Activated CD8-positive, alpha-beta memory T cell treated with anti-CD3 and anti-CD28 coated beads, Interleukin-2, amount 50 U/mL, for 48 hours (primary cell): Measurements from ENCODE around the gene HLA-C.
"Not testable (repeated sequence)": the region's sequence is repeated elsewhere in the genome, so short reads cannot be mapped to it uniquely, and the experiment has no call there.

Experiments used
- DNase-seq: peaks from one replicate; pipeline ENCODE4 v3.0.0-alpha.2; 2020

Gene HLA-C

DNA sequence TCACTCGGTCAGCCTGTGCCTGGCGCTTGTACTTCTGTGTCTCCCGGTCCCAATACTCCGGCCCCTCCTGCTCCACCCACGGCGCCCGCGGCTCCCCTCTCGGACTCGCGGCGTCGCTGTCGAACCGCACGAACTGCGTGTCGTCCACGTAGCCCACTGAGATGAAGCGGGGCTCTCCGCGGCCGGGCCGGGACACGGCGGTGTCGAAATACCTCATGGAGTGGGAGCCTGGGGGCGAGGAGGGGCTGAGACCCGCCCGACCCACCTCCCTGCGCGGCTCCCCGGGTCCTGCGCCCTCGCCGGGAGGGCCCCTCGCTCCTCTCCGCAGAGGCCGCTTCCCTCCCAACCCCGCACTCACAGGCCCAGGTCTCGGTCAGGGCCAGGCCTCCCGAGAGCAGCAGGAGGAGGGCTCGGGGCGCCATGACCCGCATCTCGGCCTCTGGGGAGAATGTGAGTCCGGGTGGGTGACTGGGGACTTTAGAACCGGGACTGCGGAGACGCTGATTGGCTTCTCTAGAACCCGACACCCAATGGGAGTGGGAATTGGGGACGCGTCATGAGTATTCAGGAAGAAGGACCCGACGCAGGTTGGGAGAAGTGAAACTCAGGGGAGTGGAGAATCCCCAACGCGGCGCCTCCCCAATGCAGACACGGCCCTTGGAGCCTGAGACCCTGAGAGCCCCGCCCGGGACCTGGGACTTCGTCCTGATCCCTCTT lies at the start of gene HLA-C:
Gene HLA-C (minus strand): TSS at position 452 of the 717 bp plus-strand sequence. CDS start 21 bp downstream, at position 431.
- DNase-seq, result peak; percentile 89

DNA sequence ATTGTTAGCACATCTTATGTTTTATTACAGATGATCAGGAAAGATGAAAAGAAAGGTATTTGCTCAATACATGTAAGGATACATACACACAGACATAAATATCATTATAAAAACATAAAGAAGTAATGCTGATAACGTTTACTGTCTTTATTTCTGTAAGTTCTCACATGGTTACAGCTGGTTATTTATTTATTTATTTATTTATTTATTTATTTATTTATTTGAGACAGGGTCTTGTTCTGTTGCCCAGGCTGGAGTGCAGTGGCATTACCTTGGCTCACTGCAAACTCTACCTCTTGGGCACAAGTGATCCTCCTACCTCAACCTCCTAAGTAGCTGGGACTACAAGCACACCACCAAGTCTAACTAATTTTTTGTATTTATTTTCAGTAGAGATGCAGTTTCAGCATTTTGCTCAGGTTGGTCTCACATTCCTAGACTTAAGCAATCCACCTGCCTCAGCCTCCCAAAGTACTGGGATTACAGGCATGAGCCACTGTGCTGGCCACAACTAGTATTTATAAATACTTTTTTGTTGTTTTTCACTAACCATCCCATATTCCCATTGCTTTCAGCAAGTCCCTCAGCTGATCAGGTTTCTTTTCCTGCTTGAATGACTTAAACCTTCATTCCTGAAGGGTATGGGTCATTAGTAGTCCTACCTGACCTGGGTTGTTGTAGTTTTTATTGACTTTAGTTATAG lies 49.3 kb upstream of the HLA-C start:
- no peak for DNase-seq

DNA sequence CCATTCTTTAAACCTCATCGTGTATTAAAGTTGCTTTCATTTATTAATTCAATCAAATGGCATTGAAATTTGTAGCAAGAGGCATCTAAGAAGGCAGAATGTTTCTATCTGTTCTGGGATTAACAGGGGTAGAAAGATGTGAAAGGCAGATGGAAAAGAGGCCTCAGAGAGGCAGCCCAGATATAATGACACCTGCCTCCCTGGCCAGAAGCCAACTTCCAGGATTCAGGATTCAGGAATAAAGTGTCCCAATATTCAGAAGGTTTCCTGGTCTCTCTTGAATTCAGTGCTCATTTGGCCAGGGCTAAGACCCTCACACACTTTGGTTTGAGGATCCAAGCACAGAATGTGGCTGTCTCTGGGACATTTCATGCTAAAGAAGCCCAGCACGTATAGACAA lies 45.1 kb upstream of the HLA-C start:
- no peak for DNase-seq

DNA sequence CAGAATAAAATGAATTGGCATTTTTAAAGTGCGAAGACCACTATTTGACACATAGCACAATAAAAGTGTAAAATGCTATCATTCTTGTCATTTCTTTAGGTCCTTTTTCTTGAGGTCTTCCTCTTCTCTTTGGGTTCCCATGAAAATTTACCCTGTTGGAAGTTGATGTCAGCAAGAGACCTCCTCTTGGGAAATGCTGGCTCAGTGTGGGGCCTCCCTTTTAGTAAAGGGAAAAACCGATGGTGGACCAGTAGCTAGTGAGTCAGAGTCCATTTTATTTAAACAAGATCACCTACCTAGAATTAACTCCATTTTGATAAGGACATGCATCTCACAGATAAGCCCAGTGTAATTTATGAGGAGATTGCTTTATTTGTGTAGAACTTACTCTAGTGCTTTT lies 37.7 kb upstream of the HLA-C start:
- DNase-seq, result no peak

DNA sequence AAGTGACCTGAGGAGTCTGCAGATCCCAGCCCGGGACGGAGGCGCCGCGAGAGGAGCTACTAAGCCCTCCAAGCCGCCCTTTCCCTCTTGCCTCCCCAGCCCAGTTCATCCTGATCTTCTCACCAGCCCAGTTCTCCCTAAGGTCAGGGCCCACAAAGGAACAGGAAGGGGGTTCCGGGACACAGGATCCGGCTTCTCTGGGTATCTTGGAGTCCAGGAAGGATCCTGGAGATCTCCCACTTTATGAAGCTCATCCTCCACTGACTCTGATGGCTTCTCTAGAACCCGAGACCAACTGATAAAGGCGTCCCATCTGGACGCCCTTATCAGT lies 36.9 kb upstream of the HLA-C start:
- no peak for DNase-seq

DNA sequence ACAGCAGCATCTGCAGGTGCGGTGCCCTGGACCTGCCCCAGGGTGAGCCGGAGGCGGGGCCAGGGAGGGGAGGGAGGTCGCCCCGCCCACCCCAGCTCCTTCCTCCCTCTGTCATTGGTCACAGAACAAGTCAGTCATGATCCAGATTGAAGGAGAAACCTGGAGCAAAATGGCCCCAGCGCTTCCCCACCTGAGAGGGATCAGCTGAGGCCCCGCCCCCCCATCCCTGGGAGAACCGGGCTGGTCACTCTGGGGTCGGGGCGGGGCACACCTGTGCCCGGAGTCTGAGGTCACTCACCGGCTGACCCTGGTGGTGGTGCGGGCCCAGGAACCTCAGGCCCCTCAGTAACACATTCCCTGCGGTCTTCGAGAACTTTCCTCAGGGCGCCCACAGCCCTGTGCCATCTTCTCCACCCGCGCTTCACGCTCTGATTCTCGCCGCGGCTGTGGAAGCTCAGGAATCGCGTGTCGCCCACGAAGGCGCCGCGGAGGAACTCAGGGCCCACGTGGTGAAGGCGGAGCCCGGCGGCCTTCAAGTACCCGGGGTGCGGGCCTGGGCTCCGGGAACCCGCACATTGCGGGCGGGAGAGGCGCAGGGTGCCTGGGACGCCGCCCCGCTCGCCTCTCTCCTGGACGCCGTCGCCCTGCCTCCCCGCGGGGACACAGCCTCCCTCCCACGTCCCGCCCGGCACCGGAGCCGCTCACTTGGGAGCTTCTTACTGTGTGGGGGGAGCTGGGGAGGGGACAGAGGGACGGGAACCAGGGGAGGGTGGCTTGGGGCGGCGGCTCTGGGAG lies 36.4 kb upstream of the HLA-C start:
- peak; percentile 73 for DNase-seq

DNA sequence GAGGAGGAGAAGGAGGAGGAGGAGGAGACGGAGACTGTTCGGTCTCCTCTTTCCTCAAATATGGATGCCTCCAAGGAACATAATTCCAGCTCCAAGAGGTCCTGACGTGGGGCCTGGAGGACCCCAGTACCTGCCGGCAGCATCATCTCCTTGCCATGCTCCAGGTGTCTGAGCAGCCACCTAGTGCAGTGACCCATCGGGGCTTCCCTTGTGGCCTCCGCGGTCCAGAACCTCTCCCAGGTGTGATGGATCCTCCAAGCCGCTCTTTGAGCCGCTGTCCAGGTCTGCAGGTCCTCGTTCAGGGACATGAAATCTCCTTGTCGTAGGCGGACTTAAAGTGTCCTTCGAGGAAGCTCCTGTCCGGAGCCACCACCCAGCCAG lies 35.8 kb upstream of the HLA-C start:
- no peak for DNase-seq

DNA sequence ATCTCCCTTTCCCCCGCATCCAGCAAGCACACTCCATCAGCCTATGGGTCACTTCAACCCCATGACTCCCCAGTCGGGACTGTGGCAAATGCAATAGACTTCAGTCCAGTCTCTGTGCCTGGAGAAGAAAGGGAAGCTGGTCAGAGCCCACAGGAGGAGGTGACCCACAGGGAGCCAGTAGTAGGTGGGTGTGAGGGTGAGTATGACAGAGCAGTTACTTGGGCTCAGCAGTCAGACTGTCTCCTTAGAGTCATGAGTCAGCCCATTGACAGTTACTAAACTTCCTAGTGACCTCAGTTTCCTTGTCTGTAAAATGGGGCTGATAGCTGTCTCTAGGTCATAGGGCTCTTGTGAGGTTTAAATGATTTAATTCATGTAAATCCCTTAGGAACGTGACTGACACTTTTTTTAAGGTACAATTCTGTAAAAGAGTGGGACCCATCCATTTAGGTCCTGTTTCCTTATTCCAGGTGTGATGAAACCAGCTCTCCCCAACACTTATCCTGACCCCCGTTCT lies 33.9 kb upstream of the HLA-C start:
- DNase-seq, result no peak

DNA sequence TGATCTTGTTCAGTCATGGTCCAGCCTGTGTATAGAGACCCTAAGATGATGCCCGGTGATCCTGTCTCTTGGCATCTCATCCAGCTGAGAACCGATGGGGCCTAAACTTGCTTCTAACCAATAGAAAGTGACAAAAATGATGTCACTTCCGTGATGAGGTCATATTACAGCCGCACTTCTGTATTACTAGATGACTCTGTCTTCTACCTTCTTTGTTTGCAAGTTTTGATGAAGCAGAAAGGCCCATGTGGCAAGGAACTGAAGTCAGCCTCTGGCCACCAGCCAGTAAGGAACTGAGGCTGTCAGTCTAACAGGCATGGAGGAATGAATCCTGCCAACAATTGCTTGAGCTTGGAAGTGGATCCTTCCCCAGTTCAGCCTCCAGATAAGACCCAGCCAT lies 32.8 kb upstream of the HLA-C start:
- DNase-seq, result no peak

DNA sequence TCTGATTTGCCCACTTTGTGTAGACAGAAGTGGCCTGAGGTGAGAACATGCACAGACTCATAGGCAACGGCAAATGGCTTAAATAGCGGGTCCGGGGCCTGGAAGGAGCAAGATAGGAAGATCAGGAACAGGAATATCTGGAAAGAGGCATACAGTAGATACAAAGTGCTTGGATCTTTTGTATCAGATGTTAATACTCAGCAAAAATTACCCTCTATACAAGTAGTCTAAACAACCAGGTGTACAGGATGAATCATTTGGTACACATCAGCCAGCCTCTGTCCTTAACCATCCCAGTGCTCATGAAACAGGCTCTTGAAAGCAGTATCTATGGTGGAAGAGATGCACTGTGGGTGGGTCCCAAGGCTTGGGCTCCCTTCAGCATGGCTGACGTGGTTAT lies 28.9 kb upstream of the HLA-C start:
- DNase-seq, result no peak

DNA sequence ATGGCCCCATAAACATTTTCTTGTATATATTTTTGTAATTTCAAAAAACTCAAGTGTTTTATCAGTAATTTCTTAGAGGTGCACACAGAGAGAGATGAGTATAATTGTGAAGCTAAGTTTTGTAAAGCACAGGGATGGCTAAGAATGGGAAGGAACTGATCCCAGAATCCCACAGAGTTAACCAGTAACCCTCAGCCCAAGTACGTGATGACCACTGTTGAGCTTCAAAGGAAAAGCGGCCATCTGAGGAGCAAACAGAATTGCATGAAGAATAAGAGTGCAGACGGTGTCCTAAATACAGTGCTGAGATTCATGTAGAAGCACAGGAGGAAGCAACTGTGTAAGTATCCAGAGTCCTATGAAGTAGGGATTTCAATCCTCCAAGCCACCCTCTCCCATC lies 28.1 kb upstream of the HLA-C start:
- DNase-seq, result no peak

DNA sequence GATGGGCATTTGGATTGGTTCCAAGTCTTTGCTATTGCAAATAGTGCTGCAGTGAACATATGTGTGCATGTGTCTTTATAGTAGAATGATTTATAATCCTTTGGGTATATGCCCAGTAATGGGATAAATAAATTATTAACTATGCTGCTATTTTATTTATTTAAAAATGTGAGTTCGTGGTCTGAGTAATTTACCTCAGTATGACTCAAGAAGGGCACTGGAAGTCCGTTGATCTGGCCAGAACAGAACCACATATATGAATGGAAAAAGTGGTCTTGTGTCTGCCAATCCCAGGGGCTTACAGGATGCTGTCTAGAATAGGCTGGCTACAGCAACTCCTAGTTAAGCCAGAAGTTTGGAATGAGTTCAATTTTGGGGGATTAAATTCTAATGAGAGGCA lies 27.6 kb upstream of the HLA-C start:
- DNase-seq, result no peak

DNA sequence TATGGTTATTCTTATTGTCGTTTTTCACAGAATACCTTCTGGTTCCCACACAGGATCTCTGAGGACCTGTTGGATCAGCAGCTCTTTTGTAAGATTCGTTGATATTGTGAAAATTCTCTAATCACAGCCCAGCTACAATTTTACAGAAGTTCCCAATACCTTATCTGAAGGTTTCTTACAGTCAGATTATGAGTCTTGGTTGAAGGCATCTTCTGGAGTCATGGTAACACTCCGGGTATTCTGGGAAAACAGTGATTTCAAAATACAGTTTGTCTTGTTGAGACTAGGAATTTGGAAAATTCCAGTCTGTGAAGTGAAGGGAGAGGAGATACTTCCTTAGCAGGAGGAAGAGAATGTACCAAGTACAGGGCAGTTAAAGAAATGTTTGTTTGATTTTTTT lies 22.2 kb upstream of the HLA-C start:
- no peak for DNase-seq

DNA sequence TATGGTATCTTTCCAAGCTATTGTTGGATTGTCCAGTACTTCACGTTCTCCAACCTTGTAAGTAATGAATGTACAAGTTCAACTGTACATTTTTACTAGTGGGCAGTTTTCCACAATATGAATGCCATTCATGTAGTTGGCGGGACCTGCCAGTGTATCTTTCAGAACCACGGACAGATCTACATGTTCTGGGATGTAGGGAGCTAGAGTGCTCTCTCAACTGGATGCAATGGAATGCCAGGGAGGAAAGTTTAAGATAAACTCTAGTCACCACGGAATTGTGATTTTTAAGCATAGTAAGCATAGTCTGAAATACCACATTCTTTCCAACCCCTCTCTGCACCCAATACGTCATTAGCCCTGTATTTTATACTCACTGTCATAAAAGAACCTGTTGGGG lies 21.5 kb upstream of the HLA-C start:
- no peak for DNase-seq

DNA sequence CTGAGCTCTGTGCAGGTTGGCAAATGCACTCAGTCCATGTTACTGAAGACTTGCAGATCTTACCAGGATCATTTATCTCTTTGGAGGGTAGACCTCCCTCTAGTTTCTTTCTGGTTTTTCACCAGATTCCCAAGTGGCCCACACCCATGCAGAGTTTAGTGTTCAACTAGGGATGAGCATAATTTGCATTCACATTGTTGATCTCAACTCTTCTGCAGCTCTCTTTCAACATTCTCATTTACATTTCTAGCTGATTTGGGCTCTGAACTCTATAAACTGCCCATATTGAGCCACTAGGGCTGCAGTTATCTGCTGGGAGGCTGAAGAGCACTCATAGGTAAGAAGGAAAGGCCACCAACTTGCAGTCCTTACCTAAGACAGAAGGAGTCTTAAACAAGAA lies 17.9 kb upstream of the HLA-C start:
- DNase-seq, result no peak

DNA sequence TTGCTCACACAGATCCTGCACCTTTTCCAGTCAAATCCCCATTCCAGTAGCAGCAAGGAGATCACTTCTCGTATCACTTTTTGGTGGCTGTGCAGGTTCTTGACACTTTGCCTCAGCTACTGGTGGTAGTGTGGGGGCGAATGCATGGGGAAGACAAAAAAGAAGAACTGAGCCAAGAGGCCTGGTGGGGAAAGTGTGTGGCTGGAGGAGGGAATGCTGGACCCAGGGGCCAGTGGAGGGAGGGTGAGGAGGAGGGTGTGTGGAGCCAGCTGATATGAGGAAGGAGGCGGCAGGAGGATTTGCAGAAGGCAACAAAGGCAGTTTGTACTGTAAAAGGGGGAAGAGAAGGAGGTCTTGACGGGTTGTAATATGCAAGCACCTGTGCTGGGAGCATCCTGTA lies 15.7 kb upstream of the HLA-C start:
- no peak for DNase-seq

DNA sequence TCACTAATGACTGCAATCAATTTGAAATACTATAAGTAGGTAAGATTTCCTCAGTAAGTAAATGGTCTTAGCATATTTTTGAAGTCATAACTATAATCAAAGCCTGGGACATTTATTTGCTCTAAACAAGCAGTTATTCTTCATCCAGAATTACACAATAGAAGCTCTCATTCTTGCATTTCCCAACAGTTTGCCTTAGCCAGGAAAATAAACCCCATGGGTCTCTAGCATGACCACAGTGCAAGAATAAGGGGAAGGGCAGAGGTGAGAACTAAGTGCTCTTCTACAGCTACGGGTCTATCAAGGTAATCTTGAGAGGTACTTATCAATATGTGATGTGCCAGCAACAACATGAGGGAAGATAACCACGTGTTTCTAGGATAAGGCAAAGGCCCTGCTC lies 14.1 kb upstream of the HLA-C start:
- no peak for DNase-seq

DNA sequence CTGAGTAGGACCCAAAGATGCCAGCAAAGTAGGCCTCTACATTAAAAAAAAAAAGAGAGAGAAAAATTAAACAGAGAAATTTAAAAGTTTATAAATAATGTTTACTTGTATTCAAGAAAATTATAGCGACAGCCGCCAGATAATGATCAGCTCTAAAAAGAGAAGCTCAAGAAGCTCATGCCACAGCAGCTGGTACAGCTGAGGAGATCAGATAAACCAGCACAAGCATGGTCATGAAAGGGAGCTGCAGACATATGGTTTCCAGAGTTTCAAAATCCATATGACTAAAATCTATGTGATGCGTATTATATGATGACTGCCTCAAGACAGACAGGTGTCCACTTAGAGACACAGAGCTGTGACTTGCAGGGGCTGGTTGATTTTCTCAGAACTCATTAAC lies 13.6 kb upstream of the HLA-C start:
- DNase-seq, result no peak

DNA sequence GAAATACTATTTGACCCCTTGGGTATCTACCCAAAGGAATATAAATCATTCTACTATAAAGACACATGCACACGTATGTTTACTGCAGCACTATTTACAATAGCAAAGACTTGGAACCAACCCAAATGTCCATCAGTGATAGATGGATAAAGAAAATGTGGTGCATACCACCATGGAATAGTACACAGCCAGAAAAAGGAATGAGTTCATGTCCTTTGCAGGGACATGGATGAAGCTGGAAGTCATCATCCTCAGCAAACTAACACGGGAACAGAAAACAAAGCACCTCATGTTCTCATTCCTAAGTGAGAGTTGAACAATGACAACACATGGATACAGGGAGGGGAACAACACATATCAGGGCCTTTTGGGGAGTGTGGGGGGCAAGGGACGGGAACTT lies 7.8 kb upstream of the HLA-C start:
- not testable (repeated sequence) for DNase-seq

DNA sequence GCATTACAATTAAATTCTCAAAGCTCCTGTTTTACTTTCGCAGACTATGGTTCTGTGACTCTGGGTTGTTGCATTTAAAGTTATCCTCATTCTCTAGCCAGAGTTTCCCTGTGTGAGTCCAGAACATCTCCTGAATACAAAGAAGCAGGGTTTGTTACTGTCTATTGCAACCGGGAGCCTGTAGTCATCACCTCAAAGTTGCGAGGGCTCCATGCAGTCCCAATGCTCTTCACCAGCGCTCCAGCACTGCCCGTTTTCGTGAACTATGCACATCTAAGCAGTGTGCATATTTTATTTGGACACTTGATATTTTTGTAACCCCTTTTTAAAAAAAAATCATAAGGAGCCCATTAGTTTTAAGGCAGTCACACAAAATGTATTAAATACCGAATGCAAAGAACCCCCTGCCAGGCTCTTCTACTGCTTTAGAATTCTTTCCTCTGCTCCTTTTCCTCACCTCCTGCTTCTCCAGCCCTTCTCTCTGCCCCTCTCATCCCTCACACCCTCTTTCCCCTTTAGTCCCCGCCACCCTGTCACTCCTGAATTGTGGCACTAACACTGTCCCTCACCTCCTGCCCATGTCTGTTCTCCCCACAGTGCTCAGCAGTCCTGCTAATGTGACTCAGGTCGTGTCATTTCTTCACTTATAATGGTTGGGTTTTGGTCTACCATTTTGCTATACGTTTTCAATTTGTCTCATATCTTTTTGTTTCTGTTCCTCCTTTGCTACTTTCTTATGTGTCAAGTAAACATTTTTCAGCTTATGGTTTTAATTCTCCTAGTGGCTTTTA lies 1.1 kb upstream of the HLA-C start:
- peak; percentile 70 for DNase-seq

DNA sequence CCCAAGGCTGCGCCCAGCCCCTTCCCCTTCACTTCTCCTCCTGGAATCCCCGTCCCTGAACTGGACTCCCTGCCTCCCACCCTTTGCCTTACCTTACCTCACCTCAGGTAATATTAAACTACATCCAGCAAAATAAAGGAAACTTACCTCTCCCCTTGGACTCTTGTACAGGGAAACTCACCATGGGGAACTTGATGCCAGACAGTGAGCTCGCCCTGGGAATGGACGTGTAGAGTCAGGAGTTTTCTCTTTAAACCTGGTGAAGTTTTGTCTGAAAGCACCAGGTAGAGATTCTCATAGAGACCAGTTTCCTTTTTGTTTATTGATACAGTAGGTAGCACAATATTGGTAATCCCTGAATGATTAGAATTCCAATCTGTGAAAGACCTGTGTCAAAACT lies 544 bp upstream of the HLA-C start:
- no peak for DNase-seq

DNA sequence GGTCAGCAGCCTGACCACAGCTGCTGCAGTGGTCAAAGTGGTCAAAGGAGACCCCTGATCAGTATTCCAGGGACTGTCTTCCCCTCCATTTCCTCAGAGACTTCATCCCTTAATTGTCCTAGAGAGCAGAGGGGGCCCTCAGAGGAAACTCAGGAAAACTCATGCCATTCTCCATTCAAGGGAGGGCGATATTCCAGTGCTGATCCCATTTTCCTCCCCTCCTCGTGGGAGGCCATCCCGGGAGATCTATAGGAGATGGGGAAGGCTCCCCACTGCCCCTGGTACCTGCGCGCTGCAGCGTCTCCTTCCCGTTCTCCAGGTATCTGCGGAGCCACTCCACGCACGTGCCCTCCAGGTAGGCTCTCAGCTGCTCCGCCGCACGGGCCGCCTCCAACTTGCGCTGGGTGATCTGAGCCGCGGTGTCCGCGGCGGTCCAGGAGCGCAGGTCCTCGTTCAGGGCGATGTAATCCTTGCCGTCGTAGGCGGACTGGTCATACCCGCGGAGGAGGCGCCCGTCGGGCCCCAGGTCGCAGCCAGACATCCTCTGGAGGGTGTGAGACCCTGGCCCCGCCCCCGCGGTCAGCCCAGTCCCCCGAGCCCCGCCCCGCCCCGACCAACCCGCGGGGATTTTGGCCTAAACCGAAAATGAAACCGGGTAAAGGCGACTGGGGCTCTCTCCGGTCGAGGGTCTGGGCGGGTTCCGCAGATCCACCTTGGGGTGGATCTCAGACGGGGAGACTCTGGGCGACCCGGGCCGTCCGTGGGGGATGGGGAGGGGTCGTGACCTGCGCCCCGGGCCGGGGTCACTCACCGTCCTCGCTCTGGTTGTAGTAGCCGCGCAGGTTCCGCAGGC lies 878 bp downstream of the HLA-C start:
- DNase-seq, result peak; percentile 84
